Epithelial cell of esophagus (primary cell): ENCODE measurements around the gene LBP.
"Not testable (repeated sequence)": the region's sequence is repeated elsewhere in the genome, so short reads cannot be mapped to it uniquely, and the experiment has no call there.

Source experiments
- DNase-seq: peaks from one replicate; pipeline ENCODE4 v3.0.0; 2010; ENCODE audit warnings: low read depth
- H3K4me3 ChIP-seq: 2 replicates; pipeline ENCODE4 v1.5.1; 2011; ENCODE audit warnings: mild to moderate bottlenecking, low read length, control low read depth
- TF ChIP-seq, protein P1 (sequence below): IDR thresholded peaks from 2 replicates; pipeline ENCODE4 v1.5.1; 2011; ENCODE audit warnings: low read depth, mild to moderate bottlenecking, low read length, control low read depth, inconsistent platforms; ENCODE audit not compliant: insufficient read depth; ENCODE audit errors: missing control alignments

Gene LBP

DNA sequence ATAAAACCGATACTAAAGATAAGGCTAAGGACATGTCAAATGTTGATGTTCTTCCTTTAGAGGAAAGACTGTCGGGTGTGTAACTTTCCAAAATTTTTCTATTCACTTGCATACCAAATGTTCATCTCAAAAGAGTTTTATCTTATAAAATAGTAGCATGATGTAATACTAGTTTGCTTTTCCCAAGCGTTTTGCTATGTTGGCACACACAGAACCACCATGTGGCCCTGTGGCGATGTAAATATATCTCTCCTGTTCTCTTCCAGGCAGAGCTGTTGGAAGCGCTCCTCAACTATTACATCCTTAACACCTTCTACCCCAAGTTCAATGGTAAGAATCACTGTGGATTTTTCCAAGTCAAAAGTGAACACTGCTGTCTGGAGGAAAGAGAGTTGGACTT lies 26.5 kb downstream of the LBP start:
- TF ChIP-seq, protein P1, sequence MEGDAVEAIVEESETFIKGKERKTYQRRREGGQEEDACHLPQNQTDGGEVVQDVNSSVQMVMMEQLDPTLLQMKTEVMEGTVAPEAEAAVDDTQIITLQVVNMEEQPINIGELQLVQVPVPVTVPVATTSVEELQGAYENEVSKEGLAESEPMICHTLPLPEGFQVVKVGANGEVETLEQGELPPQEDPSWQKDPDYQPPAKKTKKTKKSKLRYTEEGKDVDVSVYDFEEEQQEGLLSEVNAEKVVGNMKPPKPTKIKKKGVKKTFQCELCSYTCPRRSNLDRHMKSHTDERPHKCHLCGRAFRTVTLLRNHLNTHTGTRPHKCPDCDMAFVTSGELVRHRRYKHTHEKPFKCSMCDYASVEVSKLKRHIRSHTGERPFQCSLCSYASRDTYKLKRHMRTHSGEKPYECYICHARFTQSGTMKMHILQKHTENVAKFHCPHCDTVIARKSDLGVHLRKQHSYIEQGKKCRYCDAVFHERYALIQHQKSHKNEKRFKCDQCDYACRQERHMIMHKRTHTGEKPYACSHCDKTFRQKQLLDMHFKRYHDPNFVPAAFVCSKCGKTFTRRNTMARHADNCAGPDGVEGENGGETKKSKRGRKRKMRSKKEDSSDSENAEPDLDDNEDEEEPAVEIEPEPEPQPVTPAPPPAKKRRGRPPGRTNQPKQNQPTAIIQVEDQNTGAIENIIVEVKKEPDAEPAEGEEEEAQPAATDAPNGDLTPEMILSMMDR, result no peak
- DNase-seq, result no peak
- H3K4me3 ChIP-seq, result no peak overlapping the region

DNA sequence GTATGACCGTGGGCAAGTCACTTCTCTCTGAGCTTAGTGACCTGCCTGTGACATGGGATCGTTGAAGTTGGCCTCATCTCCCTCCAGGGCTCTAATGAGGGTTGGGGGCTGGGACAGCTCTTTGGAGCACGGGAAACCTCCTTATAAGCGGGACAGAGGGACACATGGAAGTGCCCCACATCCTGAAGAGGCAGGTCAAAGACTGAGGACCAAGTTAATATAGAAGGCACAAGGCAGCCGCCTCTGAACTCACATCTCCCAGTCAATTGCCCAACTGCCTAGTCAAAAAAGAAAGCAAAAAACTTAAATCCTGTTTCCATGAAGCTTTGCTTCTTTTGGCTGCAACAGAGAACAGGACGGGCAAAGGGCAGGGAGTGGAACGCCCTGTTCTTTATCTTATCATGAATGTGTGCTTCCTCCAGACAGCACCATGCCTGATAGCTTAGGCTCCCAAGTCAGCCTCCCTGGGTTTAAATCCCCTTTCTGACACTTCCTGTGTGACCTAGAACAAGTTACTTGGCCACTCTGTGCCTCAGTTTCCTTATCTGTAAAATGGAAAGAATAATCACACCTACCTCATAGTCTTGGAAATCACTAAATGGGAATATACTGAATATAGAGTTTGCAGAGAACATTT lies 27.1 kb downstream of the LBP start:
- no peak for DNase-seq
- no peak overlapping the region for H3K4me3 ChIP-seq
- TF ChIP-seq, protein P1, result no peak

DNA sequence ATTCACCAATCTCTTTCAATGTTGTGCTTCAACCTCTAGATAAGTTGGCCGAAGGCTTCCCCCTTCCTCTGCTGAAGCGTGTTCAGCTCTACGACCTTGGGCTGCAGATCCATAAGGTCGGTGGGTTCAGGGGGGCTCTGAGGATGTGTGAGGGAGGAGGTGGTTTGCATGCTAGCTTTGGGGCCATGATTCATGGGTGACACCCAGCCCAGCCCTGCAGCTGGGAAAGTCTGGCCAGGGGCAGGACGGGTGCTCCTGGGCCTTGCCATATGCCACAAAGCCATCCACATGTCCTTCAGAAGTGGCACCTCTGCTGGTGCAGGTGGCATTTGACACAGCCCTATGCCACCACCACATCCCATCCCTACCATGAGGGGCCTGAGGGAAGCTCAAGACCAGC lies 27.6 kb downstream of the LBP start:
- no peak for DNase-seq
- TF ChIP-seq, protein P1, result no peak
- H3K4me3 ChIP-seq, result no peak overlapping the region

DNA sequence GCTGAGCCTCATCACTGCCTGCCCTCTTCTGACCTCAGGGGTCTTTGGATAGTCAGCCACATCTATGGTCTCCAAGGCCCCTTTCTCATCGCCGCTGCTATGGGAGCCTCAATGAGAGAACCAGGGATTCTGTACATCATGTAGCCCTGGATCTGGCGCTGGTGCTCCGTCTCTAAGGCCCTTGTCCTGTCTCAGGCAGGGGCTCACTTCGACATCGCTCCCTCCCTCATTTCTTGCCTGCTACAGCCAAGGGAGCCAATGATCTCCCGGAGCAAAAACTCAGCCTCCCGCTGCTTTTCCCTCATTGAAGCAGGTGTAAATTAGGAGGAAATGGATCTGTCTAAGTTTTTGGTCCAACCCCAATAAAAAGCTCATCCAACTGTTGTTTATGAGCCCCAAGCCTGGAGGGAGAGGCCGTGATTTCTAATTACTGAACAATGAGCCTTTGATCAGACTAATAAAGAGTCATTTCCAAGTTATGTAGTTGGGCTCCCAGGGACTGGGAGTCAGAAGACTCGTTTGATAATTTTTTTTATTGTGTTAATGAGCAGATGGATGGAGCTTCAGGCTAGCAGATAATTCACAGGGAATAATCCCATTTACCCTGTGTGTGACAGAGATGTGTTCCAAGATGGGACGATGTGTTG lies 30.9 kb downstream of the LBP start:
- TF ChIP-seq, protein P1, result no peak
- H3K4me3 ChIP-seq, result no peak overlapping the region
- no peak for DNase-seq

DNA sequence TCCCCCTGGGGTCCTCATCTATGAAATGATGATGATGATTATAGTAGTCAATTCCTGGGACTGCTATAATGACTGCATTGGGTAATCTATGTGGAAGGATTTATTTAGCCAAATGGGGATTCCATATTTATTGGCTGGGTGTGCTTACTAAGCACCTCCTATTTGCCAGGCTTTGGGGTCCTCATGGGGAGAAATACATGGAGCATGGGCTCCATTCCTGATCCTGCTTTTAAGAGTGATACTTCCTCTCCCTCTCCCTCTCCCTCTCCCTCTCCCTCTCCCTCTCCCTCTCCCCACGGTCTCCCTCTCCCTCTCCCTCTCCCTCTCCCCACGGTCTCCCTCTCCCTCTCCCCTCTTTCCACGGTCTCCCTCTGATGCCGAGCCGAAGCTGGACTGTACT lies 31.6 kb downstream of the LBP start:
- H3K4me3 ChIP-seq, DNase-seq: not testable (repeated sequence)

DNA sequence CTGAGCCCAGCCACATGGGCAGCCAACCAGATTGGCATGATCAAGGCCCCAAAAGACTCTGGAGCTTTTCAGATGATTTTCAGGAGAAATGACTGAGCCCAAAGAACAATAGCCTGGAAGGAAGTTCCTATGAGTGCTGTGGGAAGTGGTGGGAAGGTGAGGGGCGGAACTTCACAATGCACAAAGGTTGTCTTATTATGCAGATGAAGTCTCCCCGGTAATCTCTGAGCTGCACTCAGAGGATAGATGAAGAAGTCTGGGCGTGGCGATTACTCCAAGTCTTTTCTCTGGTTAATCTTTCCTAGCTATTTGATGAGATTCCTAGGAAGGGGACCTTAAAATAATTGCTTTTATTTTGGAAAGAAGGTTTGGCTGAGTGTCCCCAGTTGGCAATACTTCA lies 36.9 kb downstream of the LBP start:
- DNase-seq, result no peak
- no peak overlapping the region for H3K4me3 ChIP-seq
- TF ChIP-seq, protein P1, result no peak

DNA sequence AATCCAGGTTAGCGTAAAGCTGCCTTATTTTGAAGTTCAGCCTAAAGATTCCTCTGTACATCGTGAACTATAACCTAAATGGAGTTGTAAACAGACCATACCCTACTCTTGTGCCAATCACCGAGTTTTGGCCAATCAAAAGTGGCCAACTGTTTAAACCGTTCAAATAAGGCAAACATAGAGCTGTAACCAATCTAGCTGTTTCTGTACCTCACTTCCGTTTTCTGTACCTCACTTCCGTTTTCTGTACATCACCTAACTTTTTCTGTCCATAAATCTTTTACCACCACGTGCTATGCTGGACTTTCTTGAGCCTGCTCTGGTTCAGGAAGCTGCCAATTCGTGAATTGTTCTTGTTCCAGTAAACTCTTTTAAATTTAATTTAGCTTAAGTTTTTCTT lies 39.7 kb downstream of the LBP start:
- DNase-seq, result no peak
- H3K4me3 ChIP-seq, result no peak overlapping the region
- TF ChIP-seq, protein P1, result no peak
